NAMALWA (cell line): ENCODE results near the gene BOLA2.
"Not testable (repeated sequence)": the region's sequence is repeated elsewhere in the genome, so short reads cannot be mapped to it uniquely, and the experiment has no call there.

ENCODE experiments used
- DNase-seq: peaks from one replicate; pipeline ENCODE4 v3.0.0-alpha.2; 2015; ENCODE audit warnings: low spot score

BOLA2 gene

GRCh38 chr16:29454269-29454668 lies at the start of gene BOLA2, which contains the start of gene SLX1B:
BOLA2 (minus strand) TSS chr16:29454351; CDS start chr16:29454253, 98 bp downstream.
SLX1B (plus strand) TSS chr16:29454533.
- DNase-seq, result not testable (repeated sequence)

- not testable (repeated sequence) for DNase-seq
Measured at GRCh38 chr16:29482276-29482675, 28.1 kb upstream of the BOLA2 start.

DNA sequence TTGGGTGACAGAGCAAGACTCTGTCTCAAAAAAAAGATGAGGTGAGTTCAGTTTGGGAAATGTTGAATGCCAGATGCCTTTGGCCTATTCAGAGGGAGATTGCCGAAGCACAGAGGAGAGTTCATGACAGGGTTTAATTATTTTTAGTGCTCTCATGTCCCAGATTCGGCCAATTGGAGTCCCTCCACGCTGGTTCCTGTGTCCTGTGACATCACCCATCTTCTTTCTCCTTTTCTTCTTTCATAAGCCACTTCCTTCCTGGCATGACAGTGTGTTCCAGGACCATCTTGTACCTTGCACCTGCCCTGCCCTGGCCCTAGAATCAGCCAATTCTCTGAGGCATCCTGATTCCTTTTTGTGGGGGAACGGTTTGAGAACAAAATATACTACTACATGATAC lies 17.9 kb upstream of the BOLA2 start:
- not testable (repeated sequence) for DNase-seq

GRCh38 chr16:29469660-29470059 lies 15.5 kb upstream of the BOLA2 start:
- DNase-seq, result not testable (repeated sequence)

- DNase-seq, result not testable (repeated sequence)
Measured at GRCh38 chr16:29467654-29468366, 13.7 kb upstream of the BOLA2 start.

DNA sequence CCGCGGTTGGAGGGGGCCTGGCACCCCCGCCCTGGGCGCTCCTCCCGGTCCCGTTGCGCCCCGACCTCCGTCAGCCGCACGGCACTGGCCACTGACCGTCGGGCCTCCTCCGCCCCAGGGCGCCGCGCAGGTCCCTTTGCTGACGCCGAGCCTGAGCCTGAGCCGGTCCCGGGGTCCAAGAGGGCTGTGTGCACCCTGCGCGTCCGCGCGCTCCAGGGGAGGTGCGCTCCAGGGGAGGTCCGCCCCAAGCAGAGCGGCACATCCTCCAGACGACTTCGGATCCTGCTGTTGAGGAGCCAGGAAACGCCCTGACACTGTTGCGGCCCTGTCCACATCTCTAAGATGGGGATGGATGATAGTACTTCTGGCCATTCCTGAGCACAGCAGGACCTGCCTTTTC lies 12.8 kb upstream of the BOLA2 start:
- not testable (repeated sequence) for DNase-seq

DNA sequence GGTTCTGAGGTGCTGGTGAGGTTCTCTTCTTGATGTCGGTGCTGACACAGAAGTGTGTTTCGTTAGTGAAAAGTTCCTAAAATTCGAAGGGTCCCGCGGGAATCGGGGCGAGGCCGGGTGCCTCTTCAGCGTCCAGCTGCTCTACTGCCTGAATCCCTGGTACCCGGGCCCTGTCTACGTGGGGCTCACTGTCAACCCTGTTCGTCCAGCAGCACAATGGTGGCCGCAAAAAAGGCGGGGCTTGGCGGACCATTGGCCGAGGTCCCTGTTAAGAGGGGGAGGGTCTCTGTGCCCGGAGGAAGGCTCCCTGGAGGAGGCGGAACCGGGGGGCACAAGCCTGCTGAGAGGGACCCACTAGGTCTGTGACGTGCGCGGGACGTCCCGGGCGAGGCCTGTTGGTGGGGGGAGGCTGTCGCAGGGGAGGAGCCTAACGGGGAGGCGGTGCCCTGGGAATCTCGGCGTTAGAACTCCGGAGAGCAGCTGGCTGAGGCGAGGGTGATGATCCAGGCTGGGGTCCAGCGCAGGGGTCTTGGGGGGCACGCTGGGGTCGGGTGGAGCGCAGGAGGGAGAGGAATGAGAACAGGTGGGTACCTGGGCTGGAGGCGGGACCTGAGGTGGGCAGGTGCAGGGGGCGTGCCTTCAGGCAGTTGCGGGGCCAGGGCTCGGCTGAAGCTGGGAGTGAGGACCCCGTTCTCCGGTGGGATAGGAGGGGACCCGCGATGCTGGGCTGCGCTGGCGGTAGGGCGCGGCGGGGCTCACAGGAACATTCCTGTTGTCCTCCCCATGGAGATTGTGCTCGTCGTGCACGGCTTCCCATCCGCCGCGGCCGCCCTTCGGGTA lies 12.1 kb upstream of the BOLA2 start:
- not testable (repeated sequence) for DNase-seq

- not testable (repeated sequence) for DNase-seq
Measured at GRCh38 chr16:29460647-29461030, 6.5 kb upstream of the BOLA2 start.

GRCh38 chr16:29459706-29460646 lies 5.8 kb upstream of the BOLA2 start, which contains the start of gene SULT1A4:
SULT1A4 (plus strand) TSS chr16:29459913; CDS start chr16:29461386, 1,473 bp downstream.
- DNase-seq, result not testable (repeated sequence)

DNA sequence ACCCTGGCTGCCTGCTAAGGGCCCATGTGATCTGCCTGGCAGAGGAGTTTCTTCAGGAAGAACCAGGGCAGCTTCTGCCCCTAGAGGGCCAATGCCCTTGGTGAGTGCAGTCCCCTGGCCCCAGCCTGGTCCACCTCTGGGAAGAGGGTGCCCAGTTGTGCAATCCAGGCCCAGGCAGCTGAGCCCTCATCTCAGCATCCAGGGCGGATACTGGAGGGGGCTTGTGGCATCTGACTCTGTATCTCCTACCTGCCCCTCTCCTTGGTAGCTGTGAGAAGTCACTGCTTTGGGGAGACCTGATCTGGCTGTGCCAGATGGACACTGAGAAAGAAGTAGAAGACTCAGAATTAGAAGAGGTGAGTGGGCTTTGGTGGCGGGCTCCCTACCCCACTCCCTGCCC lies 3.5 kb upstream of the BOLA2 start:
- DNase-seq, result not testable (repeated sequence)

DNA sequence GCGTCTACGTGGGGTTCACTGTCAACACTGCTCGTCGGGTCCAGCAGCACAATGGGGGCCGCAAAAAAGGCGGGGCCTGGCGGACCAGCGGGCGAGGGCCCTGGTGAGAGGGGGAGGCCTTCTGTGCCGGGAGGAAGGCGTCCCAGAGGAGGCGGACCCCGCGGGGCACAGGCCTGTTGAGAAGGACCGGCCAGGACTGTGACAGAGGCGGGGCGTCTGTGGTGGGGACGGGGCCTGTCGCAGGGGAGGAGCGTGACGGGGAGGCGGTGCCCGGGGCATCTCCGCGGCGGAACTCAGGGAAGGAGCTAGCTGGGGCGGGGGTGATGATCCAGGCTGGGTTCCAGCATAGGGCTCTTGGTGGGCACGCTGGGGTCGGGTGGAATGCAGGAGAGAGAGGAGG lies 677 bp upstream of the BOLA2 start:
- DNase-seq, result not testable (repeated sequence)

DNA sequence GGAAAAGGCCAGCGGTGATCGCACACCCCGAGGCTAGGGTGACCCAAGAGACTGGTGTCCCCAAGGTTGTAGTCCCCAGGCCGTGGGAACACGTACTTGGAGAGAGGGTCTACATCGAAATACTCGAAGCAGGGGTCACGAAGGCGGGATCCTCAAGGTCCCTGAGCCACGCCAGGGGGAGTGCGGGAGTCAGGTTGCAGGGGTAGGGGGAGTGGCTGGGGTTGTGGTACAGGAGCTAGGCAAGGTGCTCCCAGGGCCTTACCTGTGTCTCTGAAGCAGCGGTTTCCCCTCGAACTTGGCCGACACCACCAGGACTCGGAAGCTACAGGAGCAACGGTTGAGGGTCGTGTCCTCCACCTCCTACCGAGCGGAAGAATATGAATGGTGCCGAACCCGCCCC lies 397 bp downstream of the BOLA2 start:
- DNase-seq, result not testable (repeated sequence)

DNA sequence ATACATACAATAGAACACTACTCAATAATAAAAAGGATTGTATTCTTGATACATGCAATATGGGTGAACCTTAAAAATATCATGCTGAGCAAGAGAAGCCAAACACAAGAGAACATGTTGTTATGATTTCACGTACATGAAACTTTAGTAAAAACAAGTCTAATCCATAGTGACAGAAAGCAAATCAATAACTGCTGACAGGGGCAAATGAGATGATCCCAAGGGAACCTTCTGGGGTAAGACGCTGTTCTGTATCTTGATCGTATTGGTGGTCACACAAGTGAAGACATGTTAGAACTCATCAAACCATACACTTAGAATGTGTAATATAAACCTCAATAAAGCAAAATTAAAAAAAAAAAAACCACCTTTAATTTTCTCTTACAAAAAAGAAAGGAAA lies 28.8 kb downstream of the BOLA2 start:
- not testable (repeated sequence) for DNase-seq

DNA sequence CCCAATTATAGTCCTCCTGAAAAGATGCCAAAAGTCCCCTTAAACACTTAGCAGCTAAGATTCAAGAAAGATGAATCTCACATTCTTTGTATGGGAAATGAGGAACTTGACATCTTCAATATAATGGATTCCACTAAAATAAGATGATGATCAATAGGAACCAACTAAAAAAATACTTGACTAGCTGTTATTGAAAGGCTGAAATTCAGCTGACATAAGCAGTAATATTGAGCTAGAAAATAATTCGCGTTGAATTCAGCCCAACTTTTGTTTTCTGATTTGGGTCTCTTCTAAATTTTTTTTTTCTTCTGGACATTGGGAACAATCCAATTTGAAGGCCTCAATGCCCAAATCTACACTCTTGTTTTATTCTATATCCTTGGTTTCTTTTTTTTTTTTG lies 30.6 kb downstream of the BOLA2 start:
- DNase-seq, result not testable (repeated sequence)

- DNase-seq, result not testable (repeated sequence)
Measured at GRCh38 chr16:29405249-29405648, 48.9 kb downstream of the BOLA2 start.
